HG03196 (cell line): ENCODE measurements around the gene VSIG4.

ENCODE experiments used
- ATAC-seq: cut with Tn5 transposase; IDR thresholded peaks from one replicate; pipeline ENCODE4 v1.9.1; 2021; ENCODE audit not compliant: unreplicated experiment

Gene VSIG4

DNA sequence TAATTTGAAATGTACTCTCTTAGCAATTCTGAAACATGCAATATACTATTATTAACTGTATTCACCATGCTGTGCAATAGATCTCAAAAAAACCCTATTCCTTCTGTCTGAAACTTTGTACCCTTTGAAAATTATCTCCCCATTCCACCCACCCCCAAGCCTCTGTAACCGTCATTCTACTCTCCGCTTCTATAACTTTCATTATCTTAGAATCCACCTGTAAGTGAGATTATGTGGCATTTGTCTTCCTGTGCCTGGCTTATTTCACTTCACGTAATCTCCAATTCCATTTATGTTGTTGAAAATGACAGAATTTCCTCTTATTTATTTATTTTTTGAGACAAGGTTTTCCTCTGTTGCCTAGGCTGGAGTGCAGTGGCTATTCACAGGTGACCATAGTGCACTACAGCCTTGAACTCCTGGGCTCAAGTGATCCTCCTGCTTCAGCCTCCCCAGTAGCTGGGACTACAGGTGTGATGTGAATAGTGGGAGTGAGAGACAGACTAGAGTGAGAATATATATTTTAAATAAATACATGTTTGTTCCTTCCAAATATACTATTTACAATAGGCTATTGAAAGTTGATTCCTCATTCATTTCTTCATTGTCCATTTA lies 30.5 kb downstream of the VSIG4 start:
- ATAC-seq = no peak

DNA sequence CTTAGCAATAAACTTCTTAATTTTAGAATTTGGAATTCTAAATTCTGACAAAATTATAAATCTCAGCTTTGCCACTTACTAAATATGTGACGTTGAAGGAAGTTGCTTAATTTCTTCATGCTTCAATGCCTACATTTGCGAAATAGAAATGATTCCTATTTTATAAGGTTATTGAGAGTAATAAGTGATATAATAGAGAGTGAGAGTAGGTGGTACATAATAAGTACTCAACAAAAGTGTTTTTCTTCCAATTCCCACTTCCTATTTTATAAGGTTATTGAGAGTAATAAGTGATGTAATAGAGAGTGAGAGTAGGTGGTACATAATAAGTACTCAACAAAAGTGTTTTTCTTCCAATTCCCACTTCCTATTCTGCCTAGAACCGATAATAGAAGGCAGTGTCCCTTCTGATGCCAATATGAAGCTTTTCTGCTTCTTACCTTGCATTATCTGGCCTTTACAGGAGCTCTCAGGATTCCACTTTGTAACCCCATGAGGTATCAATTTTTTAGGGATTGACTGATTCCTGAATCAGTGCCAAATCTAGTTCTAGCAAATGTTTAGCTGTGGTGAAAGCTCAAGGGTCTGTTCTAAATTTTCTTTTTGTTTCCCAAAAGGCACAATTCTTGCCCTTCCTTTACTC lies 31.4 kb downstream of the VSIG4 start:
- ATAC-seq = no peak

DNA sequence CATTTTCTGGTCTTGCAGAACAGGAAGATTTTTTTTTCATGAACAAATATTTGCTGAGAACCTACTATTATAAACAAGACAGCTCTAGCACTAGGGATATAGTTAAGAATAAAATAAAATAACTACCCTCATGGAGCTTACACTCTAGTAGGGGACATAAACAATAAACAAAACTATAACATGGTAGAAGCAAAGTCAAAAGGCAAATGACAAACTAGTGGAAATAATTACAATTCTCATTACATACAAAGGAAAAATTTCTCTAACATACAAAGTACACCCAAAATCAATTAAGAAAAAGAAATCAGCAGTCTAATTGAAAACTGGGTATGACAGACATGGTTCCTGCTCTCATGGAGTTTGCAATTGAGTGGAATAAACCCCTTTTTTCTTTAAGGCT lies 32.0 kb downstream of the VSIG4 start:
- no peak for ATAC-seq

DNA sequence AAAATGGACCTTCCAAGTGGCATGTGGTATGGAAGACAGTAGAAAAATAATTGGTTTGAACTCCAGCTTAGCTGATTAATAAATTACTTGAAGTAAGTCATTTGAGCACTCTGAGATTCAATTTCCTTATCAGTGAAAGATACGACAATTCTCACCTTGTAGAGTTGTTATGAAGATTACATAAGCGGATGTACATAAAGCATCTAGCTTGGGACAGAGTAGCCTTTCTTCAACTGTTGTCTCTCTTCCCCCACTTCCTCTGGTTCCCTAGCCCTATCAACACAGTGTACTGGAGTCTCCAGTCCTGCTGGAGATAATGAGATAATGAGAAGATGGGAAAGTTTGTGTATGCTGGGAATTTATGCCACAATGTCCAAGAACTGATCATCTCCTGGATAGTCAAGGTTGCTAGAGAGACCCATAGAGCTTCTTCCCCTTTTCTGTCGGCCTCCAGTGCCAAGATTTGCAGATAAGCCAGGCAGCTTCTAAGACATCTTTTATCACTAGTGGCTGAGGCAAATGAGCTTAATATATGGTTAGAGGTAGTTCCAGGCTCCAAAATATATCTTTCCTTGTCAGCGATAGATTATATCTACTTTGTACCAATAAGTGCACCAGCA lies 33.9 kb downstream of the VSIG4 start:
- ATAC-seq = no peak

DNA sequence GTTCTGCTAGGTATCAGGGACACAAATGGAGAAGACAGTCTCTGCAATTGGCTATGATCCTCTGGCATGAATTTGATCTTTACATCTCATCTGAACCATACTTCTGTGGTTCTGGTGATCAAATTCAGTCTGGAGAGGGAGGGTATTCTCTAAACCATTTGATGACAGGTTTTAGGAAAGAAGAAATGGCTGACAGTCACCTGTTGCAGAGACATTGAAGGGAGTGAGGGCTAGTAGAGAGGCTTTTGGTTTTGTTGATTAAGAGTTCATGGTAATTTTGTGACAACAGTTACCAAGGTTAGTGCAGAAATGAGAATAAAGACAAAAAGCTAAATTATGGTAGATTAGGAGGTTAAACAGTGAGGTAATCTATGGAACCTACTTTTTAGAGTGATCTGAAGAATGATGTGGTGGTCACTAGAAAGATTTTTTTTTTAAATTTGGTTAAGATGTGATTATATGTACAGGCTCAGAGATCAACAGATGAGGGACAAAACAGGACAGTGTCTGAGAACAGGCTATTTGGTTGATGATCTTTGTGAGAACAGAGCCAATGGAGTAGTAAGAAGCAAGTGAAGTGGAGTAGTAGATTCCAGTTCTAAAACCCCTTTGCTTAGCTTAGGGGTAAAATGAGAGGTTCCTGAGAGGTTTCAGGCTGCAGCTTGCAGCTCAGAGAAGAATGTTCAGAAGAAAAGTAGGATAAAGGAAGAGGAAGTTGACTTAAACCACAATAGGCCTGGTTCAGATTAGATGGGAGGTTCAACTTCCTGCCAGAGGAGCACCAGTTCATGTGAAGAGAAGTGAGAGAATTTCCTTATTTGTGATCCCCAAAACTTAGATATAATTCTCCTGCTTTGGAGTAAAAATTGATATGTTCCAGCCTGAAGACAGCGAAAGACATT lies 34.7 kb downstream of the VSIG4 start:
- ATAC-seq = no peak

DNA sequence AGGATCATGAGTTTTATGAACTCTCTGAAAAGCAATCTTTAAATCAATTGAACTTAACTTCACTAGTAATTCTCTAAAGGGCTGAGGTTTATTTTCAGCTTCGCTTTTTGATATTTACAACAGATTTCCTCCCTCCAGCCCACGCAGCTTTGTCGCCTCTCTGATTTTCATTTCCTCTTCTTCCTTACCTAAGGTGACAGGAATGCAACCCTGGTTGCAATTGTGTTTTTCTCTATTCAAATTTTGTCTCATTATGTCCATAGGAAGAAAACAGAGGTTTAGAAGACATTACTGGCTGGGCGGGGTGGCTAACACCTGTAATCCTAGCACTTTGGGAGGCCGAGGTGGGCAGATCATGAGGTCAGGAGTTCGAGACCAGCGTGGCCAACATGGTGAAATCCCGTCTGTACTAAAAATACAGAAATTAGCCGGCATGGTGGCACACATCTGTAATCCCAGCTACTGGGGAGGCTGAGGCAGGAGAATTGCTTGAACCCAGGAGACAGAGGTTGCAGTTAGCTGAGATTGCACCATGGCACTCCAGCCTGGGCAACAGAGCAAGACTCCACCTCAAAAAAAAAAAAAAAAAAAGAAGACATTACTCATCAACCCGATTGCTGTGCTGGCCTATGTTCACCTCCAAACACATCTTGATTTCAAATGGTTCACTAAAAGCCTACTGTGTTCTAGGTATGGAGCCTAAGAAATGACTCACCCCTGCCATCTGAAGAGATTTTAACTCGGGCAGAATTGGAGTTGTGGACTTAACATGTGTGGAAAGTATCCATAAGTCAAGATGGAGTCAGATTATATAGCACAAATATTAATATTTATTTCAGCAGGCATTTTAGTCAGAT lies 36.8 kb downstream of the VSIG4 start:
- ATAC-seq = no peak

DNA sequence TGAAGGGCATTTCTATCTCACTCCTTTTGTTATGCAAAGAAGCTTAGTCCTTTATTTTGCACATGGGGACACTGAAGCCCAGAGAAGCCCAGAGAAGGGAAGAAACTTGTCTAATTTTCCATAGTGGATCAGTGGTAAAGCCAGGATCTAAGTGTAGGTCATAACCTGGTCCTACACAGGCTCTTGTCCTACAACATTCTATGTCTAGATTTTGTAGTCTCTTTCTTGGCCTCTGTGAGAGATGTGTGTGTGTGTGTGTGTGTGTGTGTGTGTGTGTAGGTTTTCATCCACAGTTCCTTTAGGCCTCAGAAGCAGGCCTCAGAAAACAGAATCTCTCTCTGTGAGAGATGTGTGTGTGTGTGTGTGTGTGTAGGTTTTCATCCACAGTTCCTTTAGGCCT lies 38.3 kb downstream of the VSIG4 start:
- no peak for ATAC-seq

DNA sequence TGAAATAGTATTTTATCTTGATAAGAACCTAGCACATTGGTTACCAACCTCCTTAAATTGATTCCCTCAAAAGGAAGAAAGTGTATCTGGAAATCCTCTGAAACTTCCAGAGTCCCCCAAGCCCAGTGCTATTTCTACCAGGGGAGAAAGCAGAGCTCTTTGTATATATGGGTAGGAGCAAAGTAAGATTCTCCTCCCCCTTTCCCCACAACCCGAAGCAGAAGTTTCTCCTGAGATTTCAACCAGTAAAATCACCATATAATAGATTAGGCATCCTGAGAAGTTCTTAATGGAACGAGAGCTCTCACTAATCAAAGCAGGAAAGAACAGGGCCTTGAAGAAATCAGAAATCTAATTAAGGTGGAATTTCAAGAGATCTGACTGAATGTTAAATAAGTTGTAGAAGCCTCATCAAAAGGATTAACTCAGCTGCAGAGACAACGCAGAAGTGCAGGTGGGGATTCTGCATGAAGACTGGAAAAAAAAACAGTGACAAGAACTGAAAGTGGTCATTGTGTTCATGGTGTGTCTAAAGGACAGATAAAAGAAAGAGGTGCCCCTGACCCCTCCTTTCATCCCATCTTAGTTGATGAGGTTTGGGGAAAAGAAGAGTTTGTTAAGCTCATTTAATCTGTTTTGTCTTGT lies 39.1 kb downstream of the VSIG4 start:
- ATAC-seq = no peak

DNA sequence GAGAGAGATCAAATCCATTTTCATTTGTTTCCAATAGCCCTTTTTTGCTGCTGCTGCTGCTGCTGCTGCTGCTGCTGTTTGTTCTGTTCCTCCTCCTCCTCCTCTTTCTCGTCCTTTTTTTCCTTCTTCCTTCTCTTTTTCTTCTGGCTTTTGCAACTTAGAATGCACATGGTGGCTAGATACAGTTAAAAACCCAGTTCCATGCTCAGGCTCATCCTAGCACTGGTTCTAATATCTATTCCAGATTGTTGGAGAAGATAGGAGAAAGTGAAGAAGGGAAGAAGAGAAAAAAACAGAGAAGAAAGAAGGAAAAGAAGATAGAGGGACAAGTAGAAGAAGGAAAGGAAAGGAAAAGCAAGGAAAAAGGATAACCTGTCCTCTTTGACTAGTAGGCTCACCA lies 39.7 kb downstream of the VSIG4 start:
- no peak for ATAC-seq

DNA sequence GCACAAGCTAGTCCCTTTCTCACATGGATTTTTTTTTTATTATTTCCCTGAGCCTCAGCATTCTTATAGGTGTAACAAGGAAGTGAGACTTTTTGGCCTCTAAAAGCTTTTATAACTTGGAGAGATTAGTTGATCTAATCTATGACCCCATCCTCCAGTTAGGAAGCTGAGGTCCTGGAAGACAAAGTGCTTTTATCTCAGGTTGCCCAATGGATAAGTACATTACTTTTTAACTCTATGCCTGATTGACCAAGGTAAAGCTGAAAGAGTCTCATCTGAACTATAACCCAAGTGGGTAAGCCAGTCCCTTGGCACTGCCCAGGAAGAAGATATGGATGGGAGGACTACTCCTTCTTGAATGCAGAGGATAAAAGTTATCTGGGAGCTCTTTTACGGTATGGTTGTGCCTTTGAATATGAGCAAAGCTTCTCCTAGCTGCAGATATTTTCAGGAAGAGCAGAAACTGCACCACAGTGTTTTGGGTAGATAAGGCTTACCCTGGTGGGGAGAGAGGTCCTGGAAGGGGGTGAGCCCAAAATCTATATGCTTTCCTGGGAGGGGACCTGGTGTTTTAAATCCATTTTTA lies 40.2 kb downstream of the VSIG4 start:
- ATAC-seq = no peak

DNA sequence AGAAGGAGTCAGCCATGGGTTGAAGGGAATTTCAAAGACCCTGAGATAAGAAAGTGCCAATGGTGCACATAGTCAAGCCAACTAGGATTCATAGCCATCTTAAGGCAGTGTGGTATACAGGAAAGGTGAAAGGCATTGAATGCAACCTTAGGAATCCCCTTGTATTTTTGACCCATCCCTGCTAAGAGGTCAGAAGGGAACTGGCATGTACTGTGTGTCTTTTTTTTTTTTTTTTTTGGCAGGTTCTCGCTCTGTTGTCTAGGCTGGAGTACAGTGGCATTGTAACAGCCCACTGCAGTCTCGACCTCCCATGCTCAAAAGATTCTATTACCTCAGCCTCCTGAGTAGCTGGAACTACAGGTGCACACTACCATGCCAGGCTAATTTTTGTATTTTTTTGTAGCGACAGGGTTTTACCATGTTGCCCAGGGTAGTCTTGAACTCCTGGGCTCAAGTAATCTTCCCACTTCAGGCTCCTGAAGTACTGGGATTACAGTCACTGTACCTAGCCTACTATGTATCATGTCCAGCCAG lies 40.8 kb downstream of the VSIG4 start:
- ATAC-seq = no peak

DNA sequence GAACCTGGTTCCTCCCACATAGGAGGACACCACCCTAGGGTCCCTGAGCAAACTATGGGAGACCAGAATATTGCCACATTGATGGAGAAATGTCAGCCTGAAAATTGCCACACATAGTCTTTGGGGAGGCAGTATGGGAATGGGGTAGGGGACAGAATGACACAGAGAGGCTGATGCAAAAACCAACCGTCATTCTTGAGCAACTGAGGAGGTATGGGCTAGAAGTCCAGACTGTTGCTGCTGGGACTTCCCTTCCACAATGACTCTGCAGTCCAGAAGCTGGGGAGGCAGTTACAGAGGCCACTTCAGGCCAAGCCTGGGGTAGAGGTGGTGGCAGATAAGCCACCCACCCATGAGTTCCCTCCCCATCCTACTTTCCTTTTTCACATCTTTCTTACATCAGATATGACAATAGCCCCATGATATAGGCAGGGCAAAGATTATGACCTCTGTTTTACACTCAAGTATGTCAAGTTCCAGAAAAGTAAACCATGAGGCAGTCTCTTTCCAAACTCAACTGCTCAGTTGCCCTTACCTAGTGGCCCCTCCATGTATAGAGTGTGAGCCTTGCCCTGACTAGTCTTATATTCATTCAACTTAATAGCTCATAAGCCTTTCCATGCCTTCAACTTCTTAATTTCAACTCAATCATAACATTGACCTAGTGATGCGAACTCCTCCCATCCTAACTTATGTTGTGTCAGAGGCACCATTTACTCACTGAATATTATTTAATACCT lies 41.7 kb downstream of the VSIG4 start:
- ATAC-seq = no peak

DNA sequence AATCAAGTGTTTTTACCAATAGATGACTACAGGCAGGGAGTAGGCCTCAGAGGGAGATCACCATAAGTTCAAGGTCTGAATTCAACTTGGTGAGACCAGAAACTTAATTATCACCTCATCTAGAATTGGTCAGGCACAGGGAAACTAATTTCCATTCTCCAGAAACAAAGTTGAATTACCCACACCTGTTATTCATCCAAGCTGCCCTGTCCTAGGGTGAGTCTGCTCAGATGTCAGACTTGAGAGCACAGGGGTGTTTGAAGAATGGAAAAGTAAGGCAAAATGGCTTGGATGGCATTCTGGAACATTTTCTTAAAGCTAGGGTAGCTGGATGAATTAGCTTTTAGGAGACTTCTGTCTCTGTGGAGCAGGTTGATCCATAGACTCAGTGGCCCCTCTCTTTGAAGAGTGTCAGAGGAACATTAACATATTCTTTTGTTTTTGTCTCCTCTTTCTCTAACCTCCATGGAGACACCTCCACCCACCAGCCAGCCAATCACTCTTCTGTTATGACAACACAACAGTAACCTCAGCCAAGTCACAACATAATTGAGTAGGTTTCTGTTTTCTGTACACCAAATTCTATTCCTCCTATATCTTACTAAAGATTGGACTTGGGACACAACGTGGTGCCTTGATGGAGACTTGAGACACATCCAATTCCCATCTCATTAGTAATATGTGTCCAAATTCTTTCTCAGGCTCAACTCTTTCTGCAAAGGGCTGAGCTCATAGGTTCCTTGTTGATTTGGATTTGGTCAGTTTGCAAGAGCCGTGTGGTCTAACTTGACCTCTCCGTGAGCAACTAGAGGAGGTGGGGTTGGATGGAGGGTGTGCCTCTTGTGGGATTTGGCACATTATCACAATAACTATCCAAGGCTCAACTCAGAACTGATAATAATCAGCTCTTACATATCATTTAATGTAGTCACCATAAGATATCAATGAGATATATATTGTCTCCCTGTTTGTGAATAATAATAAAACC lies 45.1 kb downstream of the VSIG4 start:
- no peak for ATAC-seq

DNA sequence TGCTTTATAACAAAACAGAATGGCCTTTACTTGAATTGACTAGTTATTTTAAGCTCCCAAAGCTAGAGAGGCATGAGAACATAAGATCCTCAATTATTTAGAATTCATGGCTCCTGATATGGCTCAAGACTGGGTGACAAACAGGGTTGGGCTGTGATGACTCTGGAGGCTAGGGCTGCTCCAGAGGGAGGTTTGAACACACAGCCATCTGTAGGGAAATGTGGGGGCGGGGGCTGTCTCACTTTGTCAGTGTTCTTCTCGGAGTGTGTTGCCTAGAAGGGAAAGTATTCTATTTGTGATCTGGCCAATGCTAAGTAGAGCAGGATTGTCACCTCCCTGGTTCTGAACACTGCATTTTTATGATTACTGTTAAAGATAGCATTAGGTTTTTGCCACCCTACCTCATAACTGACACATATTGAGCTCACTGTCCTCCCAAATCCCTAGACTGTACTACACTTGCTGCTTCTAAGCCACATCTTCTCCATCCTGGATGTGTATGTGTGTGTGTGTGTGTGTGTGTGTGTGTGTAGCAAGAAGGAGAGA lies 45.9 kb downstream of the VSIG4 start:
- ATAC-seq = no peak

DNA sequence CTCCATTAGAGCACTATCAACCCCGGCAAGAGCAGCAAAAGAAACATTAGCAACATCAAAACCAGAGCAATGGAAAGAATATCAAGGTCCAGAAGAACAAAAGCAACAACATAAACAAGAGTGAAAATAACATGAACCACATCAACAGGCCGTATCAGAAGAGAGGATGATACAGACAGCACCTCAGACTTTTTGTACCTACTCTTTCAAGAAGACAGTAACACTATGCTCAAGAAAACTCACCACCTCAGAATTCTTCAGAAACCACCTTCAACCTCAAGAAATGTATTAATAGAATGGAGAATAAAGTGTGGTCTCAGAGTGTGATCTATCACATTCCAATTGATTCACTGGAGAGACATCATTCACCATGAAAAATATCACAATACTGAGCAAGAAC lies 46.5 kb downstream of the VSIG4 start:
- no peak for ATAC-seq

DNA sequence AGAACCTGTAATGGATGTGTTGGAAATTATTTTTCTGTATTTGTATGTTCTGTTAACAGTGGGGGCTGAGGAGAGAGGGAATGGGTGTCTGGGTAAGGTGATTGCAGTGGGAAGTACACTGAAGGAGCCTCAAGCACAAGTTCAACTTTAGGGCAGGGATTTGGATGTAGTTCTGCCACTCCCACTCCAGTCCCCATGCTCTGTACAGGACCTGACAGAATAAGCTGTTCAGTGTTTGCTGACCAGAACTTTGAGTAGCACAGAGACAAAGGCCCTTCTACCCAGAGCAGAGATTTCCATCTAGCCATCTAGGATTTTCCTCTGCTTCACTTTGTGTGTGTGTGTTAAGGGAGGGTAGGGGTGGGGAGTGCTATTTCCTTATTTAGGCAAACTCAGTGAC lies 49.2 kb downstream of the VSIG4 start:
- no peak for ATAC-seq

DNA sequence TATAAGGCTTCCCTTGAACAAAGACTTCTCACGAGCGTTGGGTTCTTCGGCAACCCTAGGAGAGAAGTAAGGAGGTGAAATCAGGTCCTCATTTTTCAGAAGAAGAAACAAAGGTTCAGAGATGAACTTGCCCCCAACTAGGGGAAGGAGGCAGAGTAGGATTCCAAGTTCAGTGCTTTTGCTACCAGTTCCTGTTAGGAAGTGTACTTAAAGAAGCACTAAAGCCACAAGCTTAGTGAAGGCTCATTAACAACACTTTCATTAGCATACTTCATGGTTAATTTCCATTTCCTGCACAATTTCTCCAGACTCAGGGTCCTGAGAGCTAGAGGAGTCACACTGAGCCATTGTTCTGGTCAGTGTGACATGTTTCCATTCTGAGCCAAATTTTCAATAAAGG lies 52.1 kb downstream of the VSIG4 start:
- no peak for ATAC-seq
